SK-N-SH (cell line): ENCODE measurements around the gene NKD1. TPM values are rescaled to one million over a fixed set of nuclear protein-coding genes. Genes with fewer than 3 reads are reported as not detected.

Source experiments
- CTCF ChIA-PET: fragments of 300-600, 350-600 bp; formaldehyde crosslinking; extraction: SDS; loops from one replicate; lab custom pipeline; 2021; lab: Yijun Ruan, JAX
- POLR2A ChIA-PET: fragments of 350-600 bp; sonication (Branson Sonifier 250); formaldehyde crosslinking; extraction: SDS; loops from one replicate; lab custom pipeline; 2020; ENCODE audit warnings: antibody characterized with exemption, inconsistent platforms; lab: Yijun Ruan, JAX
- DNase-seq: peaks from one replicate; pipeline ENCODE4 v3.0.0; 2012
- H2AFZ ChIP-seq: fragments of 200-600 bp; sonication (generic); 2 replicates; pipeline ENCODE4 v1.8.1; 2016; ENCODE audit warnings: antibody characterized with exemption, mild to moderate bottlenecking, low read depth
- H3F3A ChIP-seq: fragments of 200-600 bp; sonication (generic); replicated peaks from 2 replicates; pipeline ENCODE3; 2016; ENCODE audit warnings: antibody characterized with exemption, mild to moderate bottlenecking; ENCODE audit not compliant: insufficient read depth
- H3K27ac ChIP-seq, 2 experiments: fragments of 200-500 bp in 1 of 2; fragments of 200-600 bp in 1 of 2; sonication (Bioruptor generic) in 1 of 2; sonication (generic), shearing (Covaris generic) in 1 of 2; 2 replicates each; pipeline versions ENCODE4 v1.5.1 to v1.6.1; 2014 to 2016; ENCODE audit warnings: low read depth in 2 of 2, inconsistent platforms in 1 of 2, low read length in 1 of 2, mild to moderate bottlenecking in 1 of 2, mixed read lengths in 1 of 2
- H3K27me3 ChIP-seq: fragments of 200-600 bp; sonication (generic), shearing (Covaris generic); 2 replicates; pipeline ENCODE4 v1.6.1; 2016; ENCODE audit warnings: mixed run types; ENCODE audit not compliant: insufficient read depth
- H3K36me3 ChIP-seq, 2 experiments: fragments of 200-500 bp in 1 of 2; fragments of 200-600 bp in 1 of 2; sonication (Bioruptor generic) in 1 of 2; sonication (generic) in 1 of 2; replicated peaks in 1 of 2; 2 replicates each; pipeline versions ENCODE3 to v1.5.1; 2014 to 2016; ENCODE audit warnings: low read length in 1 of 2, mild to moderate bottlenecking in 1 of 2; ENCODE audit not compliant: insufficient read depth in 2 of 2, control insufficient read depth in 1 of 2
- H3K4me1 ChIP-seq, 2 experiments: fragments of 200-500 bp in 1 of 2; fragments of 200-600 bp in 1 of 2; sonication (Bioruptor generic) in 1 of 2; sonication (generic), shearing (Covaris generic) in 1 of 2; 2 replicates each; pipeline versions ENCODE4 v1.5.1 to v1.6.1; 2014 to 2016; ENCODE audit warnings: low read depth in 1 of 2, low read length in 1 of 2, mixed run types in 1 of 2; ENCODE audit not compliant: insufficient read depth in 2 of 2, control insufficient read depth in 1 of 2
- H3K4me2 ChIP-seq: fragments of 200-600 bp; sonication (generic), shearing (Covaris generic); 2 replicates; pipeline ENCODE4 v1.6.1; 2017; ENCODE audit warnings: mixed run types
- H3K4me3 ChIP-seq, 2 experiments: fragments of 200-500 bp in 1 of 2; fragments of 200-600 bp in 1 of 2; sonication (Bioruptor generic) in 1 of 2; sonication (generic), shearing (Covaris generic) in 1 of 2; 2 replicates each; pipeline versions ENCODE4 v1.5.1 to v1.8.1; 2014 to 2016; ENCODE audit warnings: low read depth in 2 of 2, inconsistent platforms in 1 of 2, low read length in 1 of 2, mild to moderate bottlenecking in 1 of 2, mixed read lengths in 1 of 2, moderate library complexity in 1 of 2
- H3K79me2 ChIP-seq: fragments of 200-600 bp; sonication (generic); 2 replicates; pipeline ENCODE4 v1.8.1; 2017; ENCODE audit warnings: mild to moderate bottlenecking; ENCODE audit not compliant: insufficient read depth
- H3K9ac ChIP-seq: fragments of 200-600 bp; sonication (generic); 2 replicates; pipeline ENCODE4 v1.6.1; 2017; ENCODE audit warnings: mixed run types
- H3K9me2 ChIP-seq: fragments of 200-600 bp; sonication (generic); 2 replicates; pipeline ENCODE4 v1.6.1; 2017; ENCODE audit warnings: mixed run types
- H3K9me3 ChIP-seq: fragments of 200-600 bp; sonication (generic); 2 replicates; pipeline ENCODE4 v1.6.1; 2017; ENCODE audit warnings: mixed run types, mild to moderate bottlenecking, moderate library complexity
- H4K20me1 ChIP-seq: fragments of 200-600 bp; sonication (generic); 2 replicates; pipeline ENCODE4 v1.6.1; 2017; ENCODE audit warnings: mild to moderate bottlenecking, mixed run types; ENCODE audit not compliant: insufficient read depth
- GABPA ChIP-seq: IDR thresholded peaks from 2 replicates; pipeline ENCODE4 v1.4.0; 2012; ENCODE audit warnings: low read depth, mild to moderate bottlenecking
- JUND ChIP-seq: IDR thresholded peaks from 2 replicates; pipeline ENCODE4 v1.4.0; 2012
- MEF2A ChIP-seq: IDR thresholded peaks from 2 replicates; pipeline ENCODE4 v1.4.0; 2012; ENCODE audit warnings: low read depth, borderline replicate concordance
- NFIC ChIP-seq: IDR thresholded peaks from 2 replicates; pipeline ENCODE4 v1.4.0; 2012; ENCODE audit warnings: borderline replicate concordance
- RAD21 ChIP-seq: IDR thresholded peaks from 2 replicates; pipeline ENCODE4 v1.6.1; 2012; ENCODE audit warnings: mild to moderate bottlenecking, low read length
- SMC3 ChIP-seq: IDR thresholded peaks from 2 replicates; pipeline ENCODE4 v1.6.1; 2012; ENCODE audit warnings: low read depth, low read length, improper control_type of control experiment
- TEAD4 ChIP-seq: IDR thresholded peaks from 2 replicates; pipeline ENCODE4 v1.4.0; 2012; ENCODE audit warnings: mild to moderate bottlenecking, borderline replicate concordance; ENCODE audit not compliant: insufficient read depth
- YY1 ChIP-seq: IDR thresholded peaks from 2 replicates; pipeline ENCODE4 v1.4.0; 2012; ENCODE audit warnings: low read depth, mild to moderate bottlenecking
- WGBS: methylation state at CpG from one replicate; pipeline ENCODE4 v1.1.6; 2017; ENCODE audit warnings: low lambda C conversion rate; 5-methylcytosine and 5-hydroxymethylcytosine counted together
- polyA plus RNA-seq, 3 experiments: library from polyadenylated mRNA; depleted of rRNA; stranded (reverse); fragments of >200 nt; gene quantifications; 2 replicates each; pipeline ENCODE4 v1.2.3, GENCODE V29; 2012
- TF ChIP-seq, protein P1 (sequence below): IDR thresholded peaks from 2 replicates; pipeline ENCODE4 v1.4.0; 2012; ENCODE audit warnings: low read depth
- TF ChIP-seq, protein P2 (sequence below): IDR thresholded peaks from 2 replicates; pipeline ENCODE4; 2012
- TF ChIP-seq, protein P3 (sequence below): IDR thresholded peaks from 2 replicates; pipeline ENCODE4 v1.4.0; 2012; ENCODE audit warnings: low read depth, borderline replicate concordance

NKD1 gene
- polyA plus RNA-seq, 1 of the 3 experiments (the other 2 are of a cell fraction), result 0.02 TPM

DNA sequence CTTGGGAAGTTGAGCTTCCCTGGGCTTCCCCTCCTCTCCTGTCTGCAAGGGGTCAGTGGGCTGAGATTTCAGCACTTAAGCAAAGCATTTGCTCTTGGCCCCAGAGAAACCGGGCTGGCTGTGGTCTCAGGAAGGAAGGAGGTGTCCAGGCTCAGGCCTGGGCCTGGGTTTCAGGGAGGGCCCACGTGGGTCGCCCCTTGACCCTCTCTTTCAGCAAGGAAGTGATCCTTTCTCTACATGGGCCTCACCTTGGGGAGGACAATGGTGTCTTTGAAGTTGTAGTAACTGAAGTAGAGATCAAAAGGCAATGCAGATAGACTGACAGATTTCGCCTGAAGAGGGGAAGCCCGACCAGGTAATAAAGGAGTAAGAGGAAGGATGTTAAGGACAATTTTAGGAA is 147.9 kb downstream of the NKD1 start:
- no peak overlapping the region for H3K4me2 ChIP-seq
- TF ChIP-seq SMC3 (no peak), TEAD4 (no peak), JUND (no peak), YY1 (no peak), NFIC (no peak), MEF2A (no peak), RAD21 (no peak)
- TF ChIP-seq, protein P1, sequence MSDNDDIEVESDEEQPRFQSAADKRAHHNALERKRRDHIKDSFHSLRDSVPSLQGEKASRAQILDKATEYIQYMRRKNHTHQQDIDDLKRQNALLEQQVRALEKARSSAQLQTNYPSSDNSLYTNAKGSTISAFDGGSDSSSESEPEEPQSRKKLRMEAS, result no peak
- 54% methylated on average over 5 of the region's 5 CpGs for WGBS
- no peaks in the 10 kb centered on the region for H3F3A ChIP-seq
- POLR2A ChIA-PET, result no interaction called here
- H3K9me3 ChIP-seq, result no peaks in the 10 kb centered on the region
- no peaks in the 10 kb centered on the region; the same call in 1 of the 2 replicates for H3K27me3 ChIP-seq
- no peaks in the 10 kb centered on the region for H3K36me3 ChIP-seq
- DNase-seq, result no peak
- H3K9ac ChIP-seq, result no peak overlapping the region
- H3K4me3 ChIP-seq, result no peak overlapping the region
- no peaks in the 10 kb centered on the region for H4K20me1 ChIP-seq
- no peaks in the 10 kb centered on the region for H3K79me2 ChIP-seq
- no peak overlapping the region for H2AFZ ChIP-seq
- H3K27ac ChIP-seq, result no peak overlapping the region
- H3K9me2 ChIP-seq, result no peaks in the 10 kb centered on the region
- CTCF ChIA-PET, result interaction anchor here (1.1 kb wide), 1 partner anchor 18 kb away, joined by 4 read pairs; no protein-coding TSS in a partner anchor
- peaks cover 0 to 2% of the 10 kb centered on the region in 2 experiments; a peak in 1 of 4 replicates for H3K4me1 ChIP-seq

DNA sequence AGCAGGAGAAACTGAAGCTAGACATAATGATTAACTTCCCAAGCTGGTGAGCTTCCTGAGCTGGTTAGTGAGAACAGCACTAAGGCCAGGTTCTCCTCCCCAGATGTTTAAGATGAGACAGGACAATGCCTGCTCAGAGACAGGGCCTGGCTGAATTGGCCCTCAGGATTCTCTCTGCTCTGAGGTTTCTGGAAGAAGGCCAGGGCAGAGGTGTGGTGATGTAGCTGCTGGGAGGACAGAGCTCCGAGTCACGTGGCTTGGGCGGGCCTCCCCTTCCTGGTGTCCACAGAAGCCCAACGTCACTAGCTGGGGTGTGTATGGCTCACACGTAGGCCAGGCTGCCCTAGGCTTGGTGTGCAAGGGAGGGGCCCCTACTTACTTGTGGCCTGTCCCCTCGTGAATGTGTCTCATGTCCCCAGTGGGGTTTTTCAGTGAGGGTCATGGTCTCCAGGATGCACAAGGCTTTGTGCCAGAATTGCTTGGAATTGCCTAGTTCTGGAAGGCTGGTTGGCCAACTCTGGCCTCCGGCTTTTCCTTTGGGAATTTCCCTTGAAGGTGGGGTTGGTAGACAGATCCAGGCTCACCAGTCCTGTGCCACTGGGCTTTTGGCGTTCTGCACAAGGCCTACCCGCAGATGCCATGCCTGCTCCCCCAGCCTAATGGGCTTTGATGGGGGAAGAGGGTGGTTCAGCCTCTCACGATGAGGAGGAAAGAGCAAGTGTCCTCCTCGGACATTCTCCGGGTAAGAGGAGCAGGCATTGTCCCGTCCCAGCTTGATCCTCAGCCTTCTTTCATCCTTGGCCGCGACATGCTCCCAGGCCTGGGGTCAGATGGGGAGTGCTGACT is 148.6 kb downstream of the NKD1 start:
- H4K20me1 ChIP-seq, result no peaks in the 10 kb centered on the region
- no peaks in the 10 kb centered on the region for H3F3A ChIP-seq
- H3K27ac ChIP-seq, result no peak overlapping the region
- ChIA-PET POLR2A (no interaction called here), CTCF (interaction anchor here (1.1 to 1.8 kb wide), 3 partner anchors 15 to 32 kb away, joined by 3 to 9 read pairs (median 4); no protein-coding TSS in a partner anchor)
- no peak for DNase-seq
- H3K9ac ChIP-seq, result no peak overlapping the region
- no peak overlapping the region for H2AFZ ChIP-seq
- no peaks in the 10 kb centered on the region for H3K79me2 ChIP-seq
- H3K4me1 ChIP-seq, result peaks cover 0 to 2% of the 10 kb centered on the region in 2 experiments; a peak in 1 of 4 replicates
- no peaks in the 10 kb centered on the region for H3K9me3 ChIP-seq
- H3K4me2 ChIP-seq, result no peak overlapping the region
- WGBS, result 71% methylated on average over 8 of the region's 15 CpGs
- no peaks in the 10 kb centered on the region for H3K36me3 ChIP-seq
- no peaks in the 10 kb centered on the region for H3K9me2 ChIP-seq
- no peaks in the 10 kb centered on the region; the same call in 1 of the 2 replicates for H3K27me3 ChIP-seq
- no peak overlapping the region for H3K4me3 ChIP-seq
- TF ChIP-seq GABPA, result no peak
- TF ChIP-seq, protein P2, sequence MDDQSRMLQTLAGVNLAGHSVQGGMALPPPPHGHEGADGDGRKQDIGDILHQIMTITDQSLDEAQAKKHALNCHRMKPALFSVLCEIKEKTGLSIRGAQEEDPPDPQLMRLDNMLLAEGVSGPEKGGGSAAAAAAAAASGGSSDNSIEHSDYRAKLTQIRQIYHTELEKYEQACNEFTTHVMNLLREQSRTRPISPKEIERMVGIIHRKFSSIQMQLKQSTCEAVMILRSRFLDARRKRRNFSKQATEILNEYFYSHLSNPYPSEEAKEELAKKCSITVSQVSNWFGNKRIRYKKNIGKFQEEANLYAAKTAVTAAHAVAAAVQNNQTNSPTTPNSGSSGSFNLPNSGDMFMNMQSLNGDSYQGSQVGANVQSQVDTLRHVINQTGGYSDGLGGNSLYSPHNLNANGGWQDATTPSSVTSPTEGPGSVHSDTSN, result no peak
- TF ChIP-seq, protein P3, sequence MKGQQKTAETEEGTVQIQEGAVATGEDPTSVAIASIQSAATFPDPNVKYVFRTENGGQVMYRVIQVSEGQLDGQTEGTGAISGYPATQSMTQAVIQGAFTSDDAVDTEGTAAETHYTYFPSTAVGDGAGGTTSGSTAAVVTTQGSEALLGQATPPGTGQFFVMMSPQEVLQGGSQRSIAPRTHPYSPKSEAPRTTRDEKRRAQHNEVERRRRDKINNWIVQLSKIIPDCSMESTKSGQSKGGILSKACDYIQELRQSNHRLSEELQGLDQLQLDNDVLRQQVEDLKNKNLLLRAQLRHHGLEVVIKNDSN, result peak; percentile 45; the same call in 1 of the 2 replicates
